A673 (cell line): ENCODE measurements around the gene PIGQ. TPM values are rescaled to one million over a fixed set of nuclear protein-coding genes. Genes with fewer than 3 reads are reported as not detected.

Source experiments
- BruUV-seq: library from RNA; stranded (reverse); fragments of 400-500 nt; replicated peaks from 2 replicates; lab custom pipeline; 2021; lab: Mats Ljungman, UMichigan
- CTCF ChIA-PET: fragments of 300-600 bp; sonication (Branson Sonifier 250); formaldehyde crosslinking; loops from one replicate; lab custom pipeline; 2022; ENCODE audit warnings: antibody characterized with exemption; lab: Charles Lee
- POLR2A ChIA-PET: fragments of 300-600 bp; sonication (Branson Sonifier 250); formaldehyde crosslinking; loops from one replicate; lab custom pipeline; 2022; ENCODE audit warnings: antibody characterized with exemption; ENCODE audit not compliant: low non-redundant PET; lab: Charles Lee
- DNase-seq: peaks from one replicate; pipeline ENCODE4 v3.0.0-alpha.2; 2015; ENCODE audit warnings: low spot score
- H3K27ac ChIP-seq: fragments of 200-600 bp; sonication (generic); 2 replicates; pipeline ENCODE4 v1.5.1; 2016; ENCODE audit warnings: mixed run types, low read depth, mild to moderate bottlenecking, mixed read lengths, antibody characterized with exemption, low read length; ENCODE audit not compliant: poor library complexity, severe bottlenecking
- H3K27me3 ChIP-seq: fragments of 200-600 bp; sonication (generic); replicated peaks from 2 replicates; pipeline ENCODE4 v1.6.1; 2017; ENCODE audit warnings: mixed run types, low read depth, mild to moderate bottlenecking, mixed read lengths, antibody characterized with exemption, low read length; ENCODE audit not compliant: insufficient read depth, poor library complexity
- H3K36me3 ChIP-seq: fragments of 200-600 bp; sonication (generic); 2 replicates; pipeline ENCODE4 v1.6.1; 2016; ENCODE audit warnings: mixed run types, mild to moderate bottlenecking, mixed read lengths, antibody characterized with exemption, low read length; ENCODE audit not compliant: insufficient read depth, poor library complexity, severe bottlenecking
- H3K4me1 ChIP-seq: fragments of 200-600 bp; sonication (generic); 2 replicates; pipeline ENCODE4 v1.6.1; 2017; ENCODE audit warnings: mixed run types, mild to moderate bottlenecking, mixed read lengths, antibody characterized with exemption, low read length; ENCODE audit not compliant: insufficient read depth, poor library complexity, severe bottlenecking
- H3K4me3 ChIP-seq: fragments of 200-600 bp; sonication (generic); 2 replicates; pipeline ENCODE4 v1.5.1; 2016; ENCODE audit warnings: low read depth, mixed run types, mild to moderate bottlenecking, mixed read lengths, low read length; ENCODE audit not compliant: poor library complexity, severe bottlenecking
- H3K9me3 ChIP-seq: fragments of 200-600 bp; sonication (generic); 2 replicates; pipeline ENCODE4 v1.6.1; 2016; ENCODE audit warnings: mixed run types, low read depth, mild to moderate bottlenecking, mixed read lengths, antibody characterized with exemption, low read length; ENCODE audit not compliant: poor library complexity, severe bottlenecking
- CTCF ChIP-seq: fragments of 300-800, 200-600 bp; sonication (generic); conservative IDR thresholded peaks from 2 replicates; pipeline ENCODE4 v1.5.1; 2017; ENCODE audit warnings: low read depth, mild to moderate bottlenecking, antibody characterized with exemption, low read length, moderate library complexity, mixed read lengths
- EZH2 ChIP-seq: fragments of 200-600 bp; sonication (generic); IDR thresholded peaks from 2 replicates; pipeline ENCODE4 v1.6.1; 2017; ENCODE audit warnings: borderline replicate concordance, low read depth, mild to moderate bottlenecking, mixed read lengths, antibody characterized with exemption, low read length; ENCODE audit not compliant: poor library complexity, severe bottlenecking
- intact Hi-C: fragments of 100-400 bp; cut with micrococcal nuclease; formaldehyde crosslinking; loops from one replicate; pipeline ENCODE4 v1.10.0; 2022; ENCODE audit not compliant: unreplicated experiment
- total RNA-seq: library from RNA; stranded (reverse); gene quantifications from 2 replicates; pipeline ENCODE4 v1.2.3, GENCODE V29; 2021

The PIGQ gene
- total RNA-seq, 1 experiment from 2014 or later, result 59.4 TPM

- ChIA-PET POLR2A (no interaction called here), CTCF (no interaction called here)
- H3K4me1 ChIP-seq, result peaks cover under 1% of the 10 kb centered on the region
- H3K36me3 ChIP-seq, result peaks cover 4% of the 10 kb centered on the region
- no peaks in the 10 kb centered on the region for H3K9me3 ChIP-seq
- no peak overlapping the region for H3K27ac ChIP-seq
- no peaks in the 10 kb centered on the region for H3K27me3 ChIP-seq
- intact Hi-C loops, result no loop called here
- peak; percentile 76 for DNase-seq
- TF ChIP-seq EZH2 (no peak), CTCF (no peak)
- no peak overlapping the region for H3K4me3 ChIP-seq
- no TSS peak for BruUV-seq
These were observed 57.2 kb downstream of the PIGQ start for GRCh38 chr16:626787-627453.

- Histone ChIP-seq H3K27me3 (no peaks in the 10 kb centered on the region), H3K9me3 (no peaks in the 10 kb centered on the region), H3K27ac (no peak overlapping the region), H3K4me1 (no peaks in the 10 kb centered on the region), H3K4me3 (no peak overlapping the region), H3K36me3 (peaks cover 4% of the 10 kb centered on the region)
- no peak for DNase-seq
- ChIA-PET CTCF (no interaction called here), POLR2A (no interaction called here)
- intact Hi-C loops, result no loop called here
- no TSS peak for BruUV-seq
- no peak for TF ChIP-seq CTCF
These were observed 57.9 kb downstream of the PIGQ start for GRCh38 chr16:627454-628239.

- DNase-seq, result no peak
- no peaks in the 10 kb centered on the region for H3K4me1 ChIP-seq
- no peak overlapping the region for H3K4me3 ChIP-seq
- H3K36me3 ChIP-seq, result peaks cover 4% of the 10 kb centered on the region
- intact Hi-C loops, result no loop called here
- H3K27ac ChIP-seq, result no peak overlapping the region
- H3K9me3 ChIP-seq, result no peaks in the 10 kb centered on the region
- TF ChIP-seq EZH2 (no peak), CTCF (no peak)
- ChIA-PET CTCF (no interaction called here), POLR2A (no interaction called here)
- no TSS peak for BruUV-seq
- H3K27me3 ChIP-seq, result no peaks in the 10 kb centered on the region
These were observed 58.7 kb downstream of the PIGQ start for GRCh38 chr16:628321-629061.
